Activated CD8-positive, alpha-beta T cell treated with anti-CD3 and anti-CD28 coated beads for 36 hours (primary cell): ENCODE results near the gene CXCL1. TPM values are rescaled to one million over a fixed set of nuclear protein-coding genes. Genes with fewer than 3 reads are reported as not detected.

Source experiments
- ATAC-seq: fragments of 200-7000 bp; cut with Tn5 transposase; one replicate; pipeline ENCODE4 v1.10.0; 2021; ENCODE audit warnings: mild to moderate bottlenecking, moderate library complexity
- CTCF ChIA-PET: fragments of 350-600 bp; sonication (Branson Sonifier 250); formaldehyde crosslinking; loops from one replicate; lab custom pipeline; 2021; ENCODE audit warnings: antibody characterized with exemption; lab: Charles Lee
- POLR2A ChIA-PET: fragments of 350-600 bp; sonication (Branson Sonifier 250); formaldehyde crosslinking; loops from one replicate; lab custom pipeline; 2021; ENCODE audit warnings: antibody characterized with exemption; lab: Charles Lee
- DNase-seq: peaks from one replicate; pipeline ENCODE4 v3.0.0-alpha.2; 2020
- H3K27ac Mint-ChIP-seq: one replicate; pipeline ENCODE4 v1.8.0; 2021; ENCODE audit warnings: mild to moderate bottlenecking, mixed read lengths
- H3K27me3 Mint-ChIP-seq: one replicate; pipeline ENCODE4 v1.8.0; 2021; ENCODE audit warnings: mixed read lengths
- H3K36me3 Mint-ChIP-seq: one replicate; pipeline ENCODE4 v1.8.0; 2021; ENCODE audit warnings: low read depth, mixed read lengths
- H3K4me1 Mint-ChIP-seq: one replicate; pipeline ENCODE4 v1.8.0; 2021; ENCODE audit warnings: low read depth, mixed read lengths
- H3K4me3 Mint-ChIP-seq: one replicate; pipeline ENCODE4 v1.8.0; 2021; ENCODE audit warnings: mild to moderate bottlenecking, moderate library complexity, mixed read lengths
- H3K9me3 Mint-ChIP-seq: one replicate; pipeline ENCODE4 v1.8.0; 2021; ENCODE audit warnings: mixed read lengths
- intact Hi-C: fragments of 100-400 bp; cut with micrococcal nuclease; formaldehyde crosslinking; loops from one replicate; pipeline ENCODE4 v1.10.0; 2022
- total RNA-seq, 2 experiments: library from RNA; stranded (reverse); gene quantifications; one replicate each; pipeline ENCODE4 v1.2.3, GENCODE V29; 2021
- TF ChIP-seq, protein P1 (sequence below): fragments of 200-600 bp; IDR thresholded peaks from one replicate; pipeline ENCODE4 v1.8.0; 2022; ENCODE audit warnings: antibody characterized with exemption, mild to moderate bottlenecking

CXCL1 gene
- total RNA-seq, 2 experiments from 2014 or later, result not detected

DNA sequence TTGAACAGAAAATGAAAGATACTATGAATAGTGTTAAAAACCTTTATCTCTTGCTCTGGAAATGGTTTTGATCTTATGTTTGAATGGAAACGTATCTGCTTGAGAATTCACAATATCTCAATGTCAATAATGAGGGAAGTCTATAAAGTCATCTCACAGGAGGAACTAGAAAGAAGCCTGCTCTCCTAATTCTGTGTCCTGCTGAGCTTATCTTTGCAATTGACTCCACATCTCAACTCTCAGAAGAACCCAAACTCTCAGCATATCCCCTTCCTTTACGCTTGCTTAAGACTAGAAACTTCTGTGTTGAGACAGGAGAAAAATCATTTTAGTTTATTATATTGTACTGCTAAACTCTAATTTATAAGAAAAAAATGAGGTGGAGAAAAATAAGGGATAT lies 24.4 kb upstream of the CXCL1 start:
- CTCF ChIA-PET, result no interaction called here
- ATAC-seq (no peak), DNase-seq (no peak)
- POLR2A ChIA-PET, result no interaction called here
- H3K27me3 Mint-ChIP-seq, result no peaks in the 10 kb centered on the region
- no peaks in the 10 kb centered on the region for H3K9me3 Mint-ChIP-seq
- no peaks in the 10 kb centered on the region for H3K4me1 Mint-ChIP-seq
- TF ChIP-seq, protein P1, sequence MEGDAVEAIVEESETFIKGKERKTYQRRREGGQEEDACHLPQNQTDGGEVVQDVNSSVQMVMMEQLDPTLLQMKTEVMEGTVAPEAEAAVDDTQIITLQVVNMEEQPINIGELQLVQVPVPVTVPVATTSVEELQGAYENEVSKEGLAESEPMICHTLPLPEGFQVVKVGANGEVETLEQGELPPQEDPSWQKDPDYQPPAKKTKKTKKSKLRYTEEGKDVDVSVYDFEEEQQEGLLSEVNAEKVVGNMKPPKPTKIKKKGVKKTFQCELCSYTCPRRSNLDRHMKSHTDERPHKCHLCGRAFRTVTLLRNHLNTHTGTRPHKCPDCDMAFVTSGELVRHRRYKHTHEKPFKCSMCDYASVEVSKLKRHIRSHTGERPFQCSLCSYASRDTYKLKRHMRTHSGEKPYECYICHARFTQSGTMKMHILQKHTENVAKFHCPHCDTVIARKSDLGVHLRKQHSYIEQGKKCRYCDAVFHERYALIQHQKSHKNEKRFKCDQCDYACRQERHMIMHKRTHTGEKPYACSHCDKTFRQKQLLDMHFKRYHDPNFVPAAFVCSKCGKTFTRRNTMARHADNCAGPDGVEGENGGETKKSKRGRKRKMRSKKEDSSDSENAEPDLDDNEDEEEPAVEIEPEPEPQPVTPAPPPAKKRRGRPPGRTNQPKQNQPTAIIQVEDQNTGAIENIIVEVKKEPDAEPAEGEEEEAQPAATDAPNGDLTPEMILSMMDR, result no peak
- no peaks in the 10 kb centered on the region for H3K36me3 Mint-ChIP-seq
- no peak overlapping the region for H3K27ac Mint-ChIP-seq
- intact Hi-C loops, result no loop called here
- no peak overlapping the region for H3K4me3 Mint-ChIP-seq

DNA sequence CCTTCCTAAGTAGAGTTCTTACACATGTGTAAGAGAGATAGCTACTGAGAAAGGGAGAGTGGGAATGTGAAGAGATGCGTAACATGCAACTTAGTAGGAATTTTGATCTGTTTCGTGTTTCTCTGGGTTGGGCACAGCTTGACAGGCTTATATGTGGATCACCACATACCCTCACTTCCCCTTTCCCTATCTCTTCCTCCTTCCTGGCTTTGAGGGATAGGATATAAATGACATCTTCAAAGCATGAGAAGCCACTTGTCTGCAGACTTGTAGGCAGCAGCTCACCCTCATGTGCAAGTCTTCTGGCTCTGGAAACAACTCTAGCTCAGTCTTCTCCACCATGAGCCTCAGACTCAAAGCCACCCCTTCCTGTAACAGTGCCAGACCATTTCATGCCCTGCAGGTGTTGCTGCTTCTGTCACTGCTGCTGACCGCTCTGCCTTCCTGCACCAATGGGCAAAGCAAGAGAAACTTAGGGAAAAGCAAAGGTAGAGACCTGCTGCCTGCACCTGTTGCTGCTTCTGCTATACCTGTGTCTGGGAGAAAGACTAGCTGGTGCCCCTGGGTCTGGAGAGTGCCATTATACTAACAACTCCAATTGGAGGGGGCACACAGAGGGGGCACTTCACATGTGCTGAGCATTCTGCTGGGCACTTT lies 21.5 kb upstream of the CXCL1 start:
- no peaks in the 10 kb centered on the region for H3K36me3 Mint-ChIP-seq
- DNase-seq (no peak), ATAC-seq (no peak)
- no peaks in the 10 kb centered on the region for H3K4me1 Mint-ChIP-seq
- POLR2A ChIA-PET, result no interaction called here
- H3K4me3 Mint-ChIP-seq, result no peak overlapping the region
- TF ChIP-seq, protein P1, result no peak
- intact Hi-C loops, result no loop called here
- no peaks in the 10 kb centered on the region for H3K27me3 Mint-ChIP-seq
- no peak overlapping the region for H3K27ac Mint-ChIP-seq
- CTCF ChIA-PET, result no interaction called here
- H3K9me3 Mint-ChIP-seq, result no peaks in the 10 kb centered on the region

DNA sequence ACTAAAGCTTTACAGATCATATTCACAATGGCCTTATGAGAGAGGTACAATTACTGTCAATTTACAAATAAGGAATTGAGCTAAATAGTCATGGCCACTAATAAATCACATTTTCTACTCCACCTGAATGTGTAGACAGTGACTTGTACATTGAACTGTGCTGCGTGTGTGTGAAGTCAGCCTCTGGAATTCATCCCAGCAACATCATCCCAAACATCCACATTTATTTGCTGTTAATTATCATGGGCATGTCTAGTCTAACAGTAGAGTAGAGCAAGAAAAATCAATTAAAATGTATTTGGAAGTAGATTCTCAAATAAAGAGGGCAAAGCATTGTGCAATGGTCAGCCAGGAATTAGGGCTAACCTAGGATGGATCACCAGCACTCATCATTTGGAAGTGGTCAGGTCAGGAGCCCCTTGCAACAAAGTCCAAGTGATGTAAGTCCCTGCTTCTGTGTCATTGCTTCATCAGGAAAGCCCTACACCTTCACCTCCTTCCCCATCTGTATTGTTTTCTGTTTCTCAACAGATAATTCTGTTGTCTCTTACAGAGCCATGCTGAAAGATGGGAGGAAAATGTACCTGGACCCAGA lies 20.9 kb upstream of the CXCL1 start:
- TF ChIP-seq, protein P1, result no peak
- intact Hi-C loops, result no loop called here

DNA sequence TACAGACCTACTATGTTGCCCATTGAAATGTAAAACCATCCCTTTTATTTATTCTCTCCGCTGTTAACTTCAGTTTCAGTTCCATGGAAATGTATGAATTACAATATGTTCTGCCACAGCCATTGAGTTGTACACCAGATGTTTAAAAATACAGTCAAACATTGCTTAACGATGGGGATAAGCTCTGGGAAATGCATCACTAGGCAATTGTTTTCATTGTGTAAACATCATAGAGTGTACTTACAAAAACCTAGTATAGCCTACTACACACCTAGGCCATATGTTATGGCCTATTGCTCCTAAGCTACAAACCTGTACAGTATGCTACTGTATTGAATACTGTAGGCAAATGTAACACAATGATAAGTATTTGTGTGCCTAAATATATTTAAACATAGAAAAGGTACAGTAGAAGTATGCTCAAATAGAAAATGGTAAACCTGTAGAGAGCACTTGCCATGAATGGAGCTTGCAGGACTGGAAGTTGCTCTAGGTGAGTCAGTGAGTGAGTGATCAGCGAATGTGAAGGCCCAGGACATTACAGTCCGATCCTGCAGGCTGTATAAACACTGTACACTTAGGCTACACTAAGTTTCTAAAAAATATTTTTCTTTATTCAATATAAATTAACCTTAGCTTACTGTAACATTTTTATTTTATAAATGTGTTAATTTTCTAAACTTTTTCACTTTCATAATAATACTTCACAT lies 18.8 kb upstream of the CXCL1 start:
- ATAC-seq (no peak), DNase-seq (no peak)
- intact Hi-C loops, result no loop called here
- ChIA-PET POLR2A (no interaction called here), CTCF (no interaction called here)
- Mint-ChIP-seq H3K4me3 (no peak overlapping the region), H3K36me3 (no peaks in the 10 kb centered on the region), H3K27me3 (peaks cover 4% of the 10 kb centered on the region), H3K27ac (no peak overlapping the region), H3K9me3 (no peaks in the 10 kb centered on the region), H3K4me1 (no peaks in the 10 kb centered on the region)
- TF ChIP-seq, protein P1, result no peak

More for the DNA sequence above, 20.9 kb upstream of the CXCL1 start:
- no peak overlapping the region for H3K4me3 Mint-ChIP-seq
- no peaks in the 10 kb centered on the region for H3K9me3 Mint-ChIP-seq
- ChIA-PET CTCF (no interaction called here), POLR2A (no interaction called here)
- H3K36me3 Mint-ChIP-seq, result no peaks in the 10 kb centered on the region
- H3K4me1 Mint-ChIP-seq, result no peaks in the 10 kb centered on the region
- H3K27me3 Mint-ChIP-seq, result no peaks in the 10 kb centered on the region
- ATAC-seq, result no peak
- DNase-seq, result no peak
- no peak overlapping the region for H3K27ac Mint-ChIP-seq

DNA sequence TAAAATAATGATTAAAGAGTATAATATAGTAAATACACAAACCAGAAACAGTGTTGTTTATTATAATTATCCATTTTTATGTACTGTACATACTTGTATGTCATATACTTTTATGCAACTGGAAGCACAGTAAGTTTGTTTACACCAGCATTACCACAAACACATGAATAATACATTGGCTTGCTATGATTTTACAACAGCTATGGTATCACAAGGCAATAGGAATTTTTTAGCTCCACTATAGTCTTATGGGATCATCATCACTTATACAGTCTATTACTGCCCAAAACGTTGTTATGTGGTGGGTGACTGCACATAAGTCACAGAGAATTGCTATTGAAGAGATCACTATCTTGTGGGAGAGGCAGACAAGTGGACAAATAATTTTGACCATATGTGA lies 17.9 kb upstream of the CXCL1 start:
- ChIA-PET CTCF (no interaction called here), POLR2A (interaction anchor here (1.1 kb wide), 1 partner anchor 11 kb away, joined by 3 read pairs; no protein-coding TSS in a partner anchor)
- intact Hi-C loops, result no loop called here
- Mint-ChIP-seq H3K27me3 (peaks cover 4% of the 10 kb centered on the region), H3K4me3 (no peak overlapping the region), H3K36me3 (no peaks in the 10 kb centered on the region), H3K9me3 (no peaks in the 10 kb centered on the region), H3K27ac (no peak overlapping the region), H3K4me1 (no peaks in the 10 kb centered on the region)
- ATAC-seq, result no peak
- TF ChIP-seq, protein P1, result no peak
- DNase-seq, result no peak
